HG03196 (cell line): Measurements from ENCODE around the gene PTH1R.
"Not testable (repeated sequence)": the region's sequence is repeated elsewhere in the genome, so short reads cannot be mapped to it uniquely, and the experiment has no call there.

Source experiments
- ATAC-seq: cut with Tn5 transposase; IDR thresholded peaks from one replicate; pipeline ENCODE4 v1.9.1; 2021; ENCODE audit not compliant: unreplicated experiment

Gene PTH1R

GRCh38 chr3:46909535-46910161, 32.1 kb downstream of the PTH1R start:
- no peak for ATAC-seq

- ATAC-seq, result no peak
Observed at GRCh38 chr3:46910166-46910760, 32.7 kb downstream of the PTH1R start.

GRCh38 chr3:46910914-46911313, 33.4 kb downstream of the PTH1R start:
- not testable (repeated sequence) for ATAC-seq

GRCh38 chr3:46912986-46913385, 35.5 kb downstream of the PTH1R start:
- ATAC-seq, result no peak

- no peak for ATAC-seq
Observed at GRCh38 chr3:46913644-46914043, 36.1 kb downstream of the PTH1R start.

- ATAC-seq, result no peak
Observed at GRCh38 chr3:46914849-46915248, 37.3 kb downstream of the PTH1R start.

- no peak for ATAC-seq
Observed at GRCh38 chr3:46915297-46915822, 37.8 kb downstream of the PTH1R start.

GRCh38 chr3:46916278-46916677, 38.8 kb downstream of the PTH1R start:
- ATAC-seq, result no peak

DNA sequence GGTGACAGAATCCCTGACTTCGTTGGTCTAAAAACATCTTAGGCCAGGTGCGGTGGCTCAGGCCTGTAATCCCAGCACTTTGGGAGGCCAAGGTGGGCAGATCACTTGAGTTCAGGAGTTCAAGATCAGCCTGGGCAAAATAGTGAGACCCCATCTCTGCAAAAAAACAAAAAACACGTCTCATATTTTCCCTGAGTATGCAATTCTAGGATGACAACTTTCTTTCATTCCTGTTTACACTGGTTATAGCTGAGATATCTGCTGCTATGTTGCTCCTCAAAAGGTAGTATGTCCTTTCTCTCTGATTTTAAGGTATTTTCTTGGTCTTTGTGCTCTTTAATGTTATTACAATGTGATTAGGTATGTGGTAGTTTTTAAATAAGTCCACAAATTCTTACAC, 39.3 kb downstream of the PTH1R start:
- no peak for ATAC-seq

GRCh38 chr3:46917257-46917656, 39.7 kb downstream of the PTH1R start:
- no peak for ATAC-seq

- no peak for ATAC-seq
Observed at GRCh38 chr3:46918202-46918601, 40.7 kb downstream of the PTH1R start.

GRCh38 chr3:46918634-46919033, 41.1 kb downstream of the PTH1R start:
- ATAC-seq, result no peak

- ATAC-seq, result no peak
Observed at GRCh38 chr3:46921041-46921440, 43.5 kb downstream of the PTH1R start.

DNA sequence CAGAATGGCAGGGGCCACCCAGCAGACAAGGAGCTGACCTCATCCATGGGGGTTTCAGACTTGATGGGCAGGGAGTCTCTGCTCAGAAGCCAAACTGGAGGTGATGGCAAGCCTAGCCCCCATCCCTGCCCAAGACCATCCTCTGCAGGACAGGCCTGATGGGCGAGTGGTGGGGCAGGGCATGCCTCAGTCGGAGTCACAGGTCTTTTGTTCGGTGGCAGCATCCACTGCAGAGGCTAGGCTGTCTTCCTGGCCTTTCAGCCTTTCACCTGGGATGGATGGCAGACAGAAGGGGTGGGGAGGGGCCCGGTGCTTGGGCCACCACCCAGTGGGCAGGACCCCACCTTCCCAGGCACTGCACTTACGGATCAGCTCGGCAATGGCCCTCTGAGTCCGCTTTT, 44.4 kb downstream of the PTH1R start:
- ATAC-seq, result no peak

GRCh38 chr3:46922426-46922825, 44.9 kb downstream of the PTH1R start:
- ATAC-seq, result no peak

DNA sequence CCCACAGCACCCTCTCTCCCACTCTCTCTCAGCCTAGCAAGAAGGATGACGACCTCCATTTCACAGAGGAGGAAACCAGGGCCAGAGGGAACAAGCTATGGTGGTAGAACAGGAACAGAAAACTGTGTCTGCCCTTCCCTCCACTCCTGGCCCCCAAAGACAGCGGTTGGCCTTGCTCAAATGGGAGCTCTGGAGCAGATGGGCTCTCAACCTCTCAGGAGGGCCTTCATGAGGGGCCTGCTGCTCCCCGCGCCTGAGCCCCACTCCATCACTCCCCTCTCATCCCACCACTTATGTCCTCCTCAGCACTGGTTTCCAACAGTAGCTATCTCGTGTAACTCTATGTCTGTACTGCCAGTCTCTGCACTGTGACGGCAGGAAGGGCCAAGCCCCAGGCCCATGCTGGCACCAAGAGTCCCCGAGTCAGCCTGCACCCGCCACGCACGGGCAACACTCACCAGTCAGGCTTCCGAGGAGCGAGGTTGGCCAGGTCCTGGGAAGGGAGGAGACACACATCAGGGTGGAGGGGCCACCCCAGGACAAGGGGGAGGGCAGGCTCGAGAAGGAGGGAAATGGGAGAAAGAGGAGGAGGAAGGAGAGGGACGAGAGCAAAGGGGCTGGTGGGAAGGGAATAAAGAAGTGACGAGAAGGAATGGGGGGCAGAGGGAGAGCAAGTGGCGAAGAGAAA, 45.5 kb downstream of the PTH1R start:
- no peak for ATAC-seq

DNA sequence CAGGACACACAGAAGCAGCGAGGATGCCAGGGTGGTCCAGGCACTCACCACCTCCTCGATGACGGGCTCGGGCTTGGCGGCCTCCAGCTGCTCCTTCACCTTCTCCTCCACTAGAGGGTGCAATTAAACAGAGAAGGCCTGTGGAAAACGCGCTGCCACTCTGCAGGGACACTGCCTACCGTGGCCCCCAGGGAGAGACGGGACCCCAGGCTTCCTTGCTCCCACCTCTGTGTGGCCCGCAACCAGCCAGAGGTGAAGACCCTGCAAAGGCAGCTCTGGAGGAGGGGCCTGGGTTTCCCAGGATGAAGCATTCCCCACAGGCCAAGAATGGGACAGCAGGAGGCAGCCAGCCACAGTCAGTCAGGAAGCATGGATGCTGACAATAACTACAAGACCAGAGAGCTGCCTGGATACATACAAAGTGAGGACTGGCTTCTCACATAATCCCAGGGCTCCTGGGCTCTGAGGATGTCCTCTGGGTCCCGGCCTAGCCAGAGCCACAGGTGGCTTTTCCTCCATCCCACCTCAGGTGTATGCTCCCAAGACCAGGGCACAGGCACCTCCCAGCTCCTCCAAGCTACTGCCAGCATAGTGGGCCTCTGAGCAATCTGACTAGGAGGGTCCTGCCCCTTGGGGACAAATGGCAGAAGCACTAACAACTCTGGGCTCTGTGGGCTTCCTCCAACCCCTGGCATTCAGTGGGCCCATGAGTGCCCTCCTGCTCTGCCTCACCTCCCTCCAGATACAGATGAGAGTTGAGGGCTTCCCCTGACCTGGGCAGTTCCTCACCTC, 46.2 kb downstream of the PTH1R start:
- ATAC-seq, result no peak

DNA sequence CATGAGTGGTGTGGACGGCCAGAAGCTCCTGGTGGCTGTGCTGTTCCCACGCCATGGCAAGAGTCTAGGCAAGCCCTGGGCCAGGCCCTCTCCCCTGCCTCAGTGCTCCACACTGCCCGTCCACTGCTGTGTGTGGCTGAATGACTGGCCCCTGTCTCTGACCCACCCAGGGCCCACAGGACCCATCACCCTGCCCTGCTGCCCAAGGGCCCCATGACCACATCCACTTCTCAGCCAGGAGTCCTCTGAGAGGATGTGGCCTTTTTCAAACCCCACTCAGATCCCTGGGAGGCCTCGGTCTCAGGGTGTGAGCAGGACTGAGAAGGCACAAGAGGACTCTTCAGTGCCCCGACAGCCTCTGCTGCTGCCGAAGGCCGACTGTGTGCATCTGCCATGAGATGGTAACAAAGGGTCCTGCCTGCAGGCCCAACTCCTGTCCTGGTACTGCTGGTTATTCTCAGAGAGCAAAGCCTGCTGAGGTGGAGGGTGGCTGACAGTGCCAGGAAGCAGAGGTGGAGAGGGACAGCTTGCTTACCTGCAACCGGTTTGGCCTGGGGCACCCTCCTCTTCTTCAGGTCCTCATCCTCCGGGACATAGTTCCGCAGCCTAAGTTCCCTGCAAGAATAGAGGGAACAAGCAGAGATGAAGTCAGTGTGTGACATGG, 47.5 kb downstream of the PTH1R start:
- no peak for ATAC-seq

- no peak for ATAC-seq
Observed at GRCh38 chr3:46925585-46925934, 48.0 kb downstream of the PTH1R start.

DNA sequence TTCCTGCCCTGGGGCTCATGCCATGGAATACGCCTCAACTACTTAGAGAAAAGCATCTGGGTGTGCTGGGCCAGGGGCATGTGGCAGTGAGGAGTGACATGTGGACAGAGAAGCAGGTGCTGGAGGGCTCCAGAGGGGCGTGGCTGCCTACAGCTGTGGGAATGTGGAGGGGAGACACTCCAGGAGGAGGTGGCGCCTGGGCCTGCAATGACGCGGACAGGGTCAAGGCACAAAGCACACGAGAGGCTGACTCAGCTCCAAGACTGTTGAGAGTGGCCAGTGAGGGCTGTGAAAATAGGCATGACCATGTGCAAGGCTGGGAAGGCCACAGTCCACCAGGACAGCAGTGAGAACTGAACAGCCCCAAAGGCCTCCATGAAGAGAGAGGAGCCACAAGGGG, 48.5 kb downstream of the PTH1R start:
- ATAC-seq, result no peak

- no peak for ATAC-seq
Observed at GRCh38 chr3:46926447-46926846, 48.9 kb downstream of the PTH1R start.
